DND-41 (cell line): ENCODE measurements around the gene CD1D.
"Not testable (repeated sequence)": the region's sequence is repeated elsewhere in the genome, so short reads cannot be mapped to it uniquely, and the experiment has no call there.

ENCODE experiments used
- EZH2 ChIP-seq: IDR thresholded peaks from 3 replicates; pipeline ENCODE4 v1.6.1; 2012; ENCODE audit warnings: borderline replicate concordance, low read depth, mild to moderate bottlenecking, moderate library complexity, low read length, inconsistent platforms; ENCODE audit not compliant: severe bottlenecking
- TF ChIP-seq, protein P1 (sequence below): IDR thresholded peaks from 2 replicates; pipeline ENCODE4 v1.5.1; 2012; ENCODE audit warnings: borderline replicate concordance, low read length, moderate library complexity, mild to moderate bottlenecking; ENCODE audit not compliant: poor library complexity, severe bottlenecking; ENCODE audit errors: extremely low read depth

DNA sequence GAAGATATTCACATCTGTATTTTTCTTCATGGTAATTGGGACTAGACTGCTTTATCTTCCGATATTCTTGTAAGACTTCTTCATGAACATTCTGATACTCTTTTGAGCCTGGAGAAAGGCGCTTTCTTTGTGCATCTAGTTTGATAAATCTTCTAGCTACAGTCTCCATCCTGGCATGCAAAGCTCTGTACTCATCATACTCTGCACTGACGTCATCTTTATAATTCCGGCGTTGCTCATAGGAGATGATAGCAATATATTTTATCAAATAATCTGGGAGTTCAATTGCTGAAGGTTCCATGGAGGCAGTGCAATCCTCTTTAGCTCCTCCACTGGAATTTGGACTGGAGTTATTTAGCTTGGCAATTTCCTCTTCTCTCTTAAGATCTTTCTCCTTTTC lies 4.8 kb upstream of the CD1D start:
- TF ChIP-seq, protein P1, sequence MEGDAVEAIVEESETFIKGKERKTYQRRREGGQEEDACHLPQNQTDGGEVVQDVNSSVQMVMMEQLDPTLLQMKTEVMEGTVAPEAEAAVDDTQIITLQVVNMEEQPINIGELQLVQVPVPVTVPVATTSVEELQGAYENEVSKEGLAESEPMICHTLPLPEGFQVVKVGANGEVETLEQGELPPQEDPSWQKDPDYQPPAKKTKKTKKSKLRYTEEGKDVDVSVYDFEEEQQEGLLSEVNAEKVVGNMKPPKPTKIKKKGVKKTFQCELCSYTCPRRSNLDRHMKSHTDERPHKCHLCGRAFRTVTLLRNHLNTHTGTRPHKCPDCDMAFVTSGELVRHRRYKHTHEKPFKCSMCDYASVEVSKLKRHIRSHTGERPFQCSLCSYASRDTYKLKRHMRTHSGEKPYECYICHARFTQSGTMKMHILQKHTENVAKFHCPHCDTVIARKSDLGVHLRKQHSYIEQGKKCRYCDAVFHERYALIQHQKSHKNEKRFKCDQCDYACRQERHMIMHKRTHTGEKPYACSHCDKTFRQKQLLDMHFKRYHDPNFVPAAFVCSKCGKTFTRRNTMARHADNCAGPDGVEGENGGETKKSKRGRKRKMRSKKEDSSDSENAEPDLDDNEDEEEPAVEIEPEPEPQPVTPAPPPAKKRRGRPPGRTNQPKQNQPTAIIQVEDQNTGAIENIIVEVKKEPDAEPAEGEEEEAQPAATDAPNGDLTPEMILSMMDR, result not testable (repeated sequence)
- TF ChIP-seq EZH2, result not testable (repeated sequence)
